Measurements from ENCODE around the gene SHQ1.

The SHQ1 gene

GRCh38 chr3:72847751-72848702 is at the start of gene SHQ1:
TSS of gene SHQ1 (minus strand) at chr3:72848445. CDS start at chr3:72848340, 105 bp downstream.
- peak; percentile 89 to 93 for DNase-seq

- no peak for DNase-seq
These were observed 49.4 kb upstream of the SHQ1 start for GRCh38 chr3:72897758-72898007.

- no peak for DNase-seq
These were observed 48.9 kb upstream of the SHQ1 start for GRCh38 chr3:72896996-72897757.

GRCh38 chr3:72894976-72895552 is 46.8 kb upstream of the SHQ1 start:
- DNase-seq: no peak

- DNase-seq: no peak
These were observed 44.6 kb upstream of the SHQ1 start for GRCh38 chr3:72892870-72893269.

GRCh38 chr3:72892081-72892775 is 44.0 kb upstream of the SHQ1 start:
- no peak for DNase-seq

GRCh38 chr3:72891053-72891855 is 43.0 kb upstream of the SHQ1 start:
- peak; percentile 3 to 40 for DNase-seq

GRCh38 chr3:72890166-72890925 is 42.1 kb upstream of the SHQ1 start:
- DNase-seq: no peak

- DNase-seq: no peak
These were observed 41.3 kb upstream of the SHQ1 start for GRCh38 chr3:72889310-72890165.

GRCh38 chr3:72888546-72889309 is 40.5 kb upstream of the SHQ1 start:
- DNase-seq: peak in 1 of 2 experiments; percentile 13

- peak; percentile 12 to 58 for DNase-seq
These were observed 39.7 kb upstream of the SHQ1 start, which contains the start of gene GXYLT2 for GRCh38 chr3:72887705-72888545. TSS of gene GXYLT2 (plus strand) at chr3:72888046. CDS start at chr3:72888234, 188 bp downstream.

GRCh38 chr3:72887343-72887704 is 39.1 kb upstream of the SHQ1 start:
- peak in 1 of 2 experiments; percentile 19 for DNase-seq

GRCh38 chr3:72872183-72872582 is 23.9 kb upstream of the SHQ1 start:
- peak in 1 of 2 experiments; percentile 36 for DNase-seq

- no peak for DNase-seq
These were observed 14.3 kb upstream of the SHQ1 start for GRCh38 chr3:72862314-72863090.

GRCh38 chr3:72860846-72861245 is 12.6 kb upstream of the SHQ1 start:
- DNase-seq: no peak

GRCh38 chr3:72860053-72860452 is 11.8 kb upstream of the SHQ1 start:
- no peak for DNase-seq

- DNase-seq: no peak
These were observed 6.8 kb upstream of the SHQ1 start for GRCh38 chr3:72855001-72855400.

GRCh38 chr3:72848703-72849081 is 447 bp upstream of the SHQ1 start:
- peak in 1 of 2 experiments; percentile 29 for DNase-seq

Measured in NCI-H524 (cell line).